Iris pigment epithelial cell (primary cell): ENCODE measurements around the gene MT1E.
"Not testable (repeated sequence)": the region's sequence is repeated elsewhere in the genome, so short reads cannot be mapped to it uniquely, and the experiment has no call there.

Experiments
- DNase-seq: peaks from one replicate; pipeline ENCODE4 v3.0.0-alpha.2; 2011; ENCODE audit warnings: low read depth

The MT1E gene

GRCh38 chr16:56672761-56673536 lies 47.4 kb downstream of the MT1E start:
- peak; percentile 15 for DNase-seq

GRCh38 chr16:56673921-56674320 lies 48.3 kb downstream of the MT1E start:
- peak; percentile 33 for DNase-seq

GRCh38 chr16:56674570-56674969 lies 49.0 kb downstream of the MT1E start:
- DNase-seq: not testable (repeated sequence)

DNA sequence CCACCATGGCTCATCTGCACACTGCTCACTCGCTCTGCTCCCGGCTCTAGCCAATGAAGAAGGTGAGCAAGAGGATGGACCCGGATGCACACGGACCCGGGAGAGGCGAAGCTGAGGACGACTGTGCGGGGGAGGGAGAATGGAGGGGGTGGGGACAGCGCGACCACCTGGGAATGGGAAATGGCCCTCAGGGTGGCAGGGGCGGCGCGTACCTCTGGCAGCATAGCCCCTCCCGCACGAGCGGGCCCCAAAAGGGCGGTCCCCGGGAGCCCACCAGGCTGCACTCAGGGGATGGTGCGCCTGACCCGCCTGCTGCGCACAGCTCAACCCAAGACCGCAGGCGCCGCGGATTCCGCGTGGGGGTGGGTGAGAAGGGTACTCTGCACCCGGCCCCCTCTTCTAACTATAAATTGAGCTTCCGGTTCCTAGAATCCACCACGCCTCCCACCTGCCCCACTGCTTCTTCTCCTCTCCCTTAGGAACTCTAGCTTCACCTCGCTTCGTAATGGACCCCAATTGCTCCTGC lies 50.2 kb downstream of the MT1E start:
- no peak for DNase-seq
